GM12872 (cell line): ENCODE measurements around the gene CELA1.
A peak's percentile ranks its signal among the peaks of the same experiment; 100 is the strongest.

Experiments
- CTCF ChIP-seq: IDR thresholded peaks from 3 replicates; pipeline ENCODE4 v1.5.1; 2011; ENCODE audit warnings: low read depth, mild to moderate bottlenecking, low read length, moderate library complexity; ENCODE audit not compliant: insufficient read depth

Gene CELA1

GRCh38 chr12:51293696-51294095 lies 52.8 kb downstream of the CELA1 start:
- TF ChIP-seq CTCF: no peak

- peak; percentile 41; the same call in 1 of the 3 replicates for TF ChIP-seq CTCF
Observed at GRCh38 chr12:51291603-51292513, 54.6 kb downstream of the CELA1 start.

- no peak for TF ChIP-seq CTCF
Observed at GRCh38 chr12:51285843-51286242, 60.6 kb downstream of the CELA1 start.

- no peak for TF ChIP-seq CTCF
Observed at GRCh38 chr12:51281202-51281924, 65.1 kb downstream of the CELA1 start.
